NK-92 (cell line): ENCODE measurements around the gene FAM43A.

Source experiments
- DNase-seq: peaks from one replicate; lab custom pipeline; 2025; ENCODE audit not compliant: unreplicated experiment; lab: John Stamatoyannopoulos, UW

Gene FAM43A

DNA sequence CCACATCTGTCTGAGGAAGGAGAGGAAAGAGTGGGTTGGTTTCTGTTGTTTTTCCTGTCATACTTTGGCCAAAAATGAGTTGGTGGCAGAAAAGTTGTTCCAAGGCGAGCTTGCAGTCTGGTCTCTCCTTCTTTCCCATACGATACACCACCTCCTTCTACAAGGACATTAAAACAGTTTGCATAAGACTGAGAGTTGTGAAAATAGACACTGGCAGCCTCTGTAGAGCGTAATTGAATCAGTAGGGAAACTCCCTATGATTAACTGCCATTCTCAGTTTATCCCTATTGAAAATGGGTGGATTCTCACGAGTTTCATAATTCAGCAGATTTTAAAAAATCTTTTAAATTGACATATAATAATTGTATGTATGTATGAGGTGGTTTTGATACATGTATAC, 10.0 kb upstream of the FAM43A start:
- DNase-seq: no peak

DNA sequence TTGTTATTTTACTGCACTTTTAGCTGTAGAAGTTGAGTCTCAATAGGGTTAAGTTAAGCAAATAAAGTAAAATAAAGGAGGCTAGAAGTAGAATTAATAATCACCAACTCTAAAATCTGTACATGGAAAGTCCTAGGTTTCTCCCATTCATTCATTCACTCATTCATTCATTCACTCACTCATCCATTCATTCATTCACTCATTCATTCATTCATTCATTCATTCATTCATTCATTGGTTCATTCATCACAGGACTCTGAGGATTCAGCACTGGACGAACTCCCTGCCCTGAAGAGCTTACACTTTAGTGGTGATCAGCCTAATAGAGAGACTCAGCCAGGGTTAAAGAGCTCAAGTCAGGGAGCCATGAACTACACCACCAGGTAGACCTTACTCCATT, 9.2 kb upstream of the FAM43A start:
- DNase-seq: no peak

GRCh38 chr3:194680888-194681615, 4.6 kb upstream of the FAM43A start:
- no peak for DNase-seq

GRCh38 chr3:194682189-194682693, 3.4 kb upstream of the FAM43A start:
- no peak for DNase-seq

DNA sequence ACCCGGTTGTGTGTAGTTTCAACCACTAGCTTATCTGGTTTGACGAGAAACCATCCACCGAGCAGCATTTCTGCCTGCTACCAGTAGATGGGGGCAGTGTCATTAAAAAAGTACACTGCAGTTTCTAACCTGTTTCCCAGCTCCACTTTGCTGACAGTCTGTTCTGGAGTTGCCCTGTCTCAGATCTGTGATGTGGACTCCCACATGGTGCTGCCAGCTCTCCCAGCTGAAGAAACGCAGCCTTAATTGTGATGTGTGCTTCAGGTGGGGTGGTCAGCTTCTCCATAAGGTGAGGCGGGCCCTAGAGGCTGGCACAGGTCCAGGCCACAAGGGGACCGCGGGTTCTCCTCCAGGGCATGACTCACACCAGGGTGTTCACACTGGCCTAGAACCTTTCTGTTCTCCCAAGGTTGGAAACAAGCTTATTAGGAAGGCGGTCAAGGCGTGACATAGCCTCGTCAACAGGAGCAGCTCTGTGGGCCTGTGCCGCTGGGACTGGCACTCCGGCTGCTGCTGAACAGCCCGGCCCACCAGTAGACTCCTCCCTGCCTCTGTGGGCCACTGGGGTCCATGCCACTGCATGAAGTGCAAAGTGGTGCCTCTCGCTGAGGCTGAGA, 2.9 kb upstream of the FAM43A start:
- DNase-seq: peak; percentile 13

GRCh38 chr3:194683380-194683779, 2.3 kb upstream of the FAM43A start:
- no peak for DNase-seq

GRCh38 chr3:194685065-194685717, 492 bp upstream of the FAM43A start:
- no peak for DNase-seq

DNA sequence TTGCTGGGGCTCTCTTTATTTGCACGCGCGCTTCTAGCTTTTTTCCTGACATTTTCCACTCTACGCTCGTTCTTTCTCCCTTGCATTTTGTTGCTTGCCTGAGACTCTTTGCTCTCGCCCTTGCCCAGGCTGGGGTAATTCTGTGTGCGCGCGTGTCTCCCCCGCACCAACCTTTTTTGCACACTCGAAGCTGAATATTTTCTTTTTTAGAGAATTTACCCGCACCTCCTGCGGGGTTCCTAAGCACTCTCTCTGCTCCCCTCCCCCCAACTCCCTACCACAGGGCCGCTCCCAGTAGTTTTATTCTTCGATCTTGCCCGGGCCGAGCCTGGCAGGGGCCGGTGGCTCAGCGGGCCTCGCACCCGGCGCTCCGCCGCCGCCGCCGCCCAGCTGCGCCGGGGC, 732 bp downstream of the FAM43A start:
- DNase-seq: no peak

DNA sequence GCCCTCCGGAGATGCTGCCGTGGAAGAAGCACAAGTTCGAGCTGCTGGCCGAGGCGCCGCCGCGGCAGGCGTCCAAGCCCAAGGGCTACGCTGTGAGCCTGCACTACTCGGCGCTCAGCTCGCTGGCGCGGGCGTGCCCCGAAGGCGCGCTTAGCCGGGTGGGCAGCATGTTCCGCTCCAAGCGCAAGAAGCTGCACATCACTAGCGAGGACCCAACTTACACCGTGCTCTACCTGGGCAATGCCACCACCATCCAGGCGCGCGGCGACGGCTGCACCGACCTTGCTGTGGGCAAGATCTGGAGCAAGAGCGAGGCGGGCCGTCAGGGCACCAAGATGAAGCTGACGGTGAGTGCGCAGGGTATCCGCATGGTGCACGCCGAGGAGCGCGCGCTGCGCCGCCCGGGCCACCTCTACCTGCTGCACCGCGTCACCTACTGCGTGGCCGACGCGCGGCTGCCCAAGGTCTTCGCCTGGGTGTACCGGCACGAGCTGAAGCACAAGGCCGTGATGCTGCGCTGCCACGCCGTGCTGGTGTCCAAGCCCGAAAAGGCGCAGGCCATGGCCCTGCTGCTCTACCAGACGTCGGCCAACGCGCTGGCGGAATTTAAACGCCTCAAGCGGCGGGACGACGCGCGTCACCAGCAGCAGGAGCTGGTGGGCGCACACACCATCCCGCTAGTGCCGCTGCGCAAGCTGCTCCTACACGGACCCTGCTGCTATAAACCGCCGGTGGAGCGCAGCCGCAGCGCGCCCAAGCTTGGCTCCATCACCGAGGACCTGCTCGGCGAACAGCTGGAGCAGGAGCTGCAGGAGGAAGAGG, 1.3 kb downstream of the FAM43A start:
- DNase-seq: no peak

DNA sequence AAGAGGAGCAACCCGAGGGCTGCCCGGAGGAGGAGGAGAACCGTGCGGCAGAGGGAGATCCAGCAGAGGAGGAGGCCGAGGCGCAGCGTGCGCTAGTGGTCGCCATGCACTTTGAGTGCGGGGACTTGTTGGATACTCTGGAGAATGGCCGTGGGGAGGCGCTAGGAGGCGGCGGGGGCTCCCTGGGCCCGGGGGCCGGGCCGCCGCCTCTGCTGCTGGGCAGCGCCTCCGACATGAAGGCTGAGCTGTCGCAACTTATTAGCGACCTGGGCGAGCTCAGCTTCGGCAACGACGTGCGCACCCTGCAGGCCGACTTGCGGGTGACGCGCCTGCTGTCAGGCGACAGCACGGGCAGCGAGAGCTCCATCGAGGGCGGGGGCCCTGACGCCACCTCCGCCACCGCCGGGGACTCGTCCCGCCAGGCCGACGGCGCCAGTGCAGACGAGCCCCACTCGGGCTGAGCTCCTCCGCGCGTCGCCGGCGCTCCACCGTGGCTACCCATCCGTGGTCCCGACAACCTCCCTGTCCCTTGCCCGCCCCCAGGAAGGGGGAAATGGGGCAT, 2.0 kb downstream of the FAM43A start:
- DNase-seq: no peak

DNA sequence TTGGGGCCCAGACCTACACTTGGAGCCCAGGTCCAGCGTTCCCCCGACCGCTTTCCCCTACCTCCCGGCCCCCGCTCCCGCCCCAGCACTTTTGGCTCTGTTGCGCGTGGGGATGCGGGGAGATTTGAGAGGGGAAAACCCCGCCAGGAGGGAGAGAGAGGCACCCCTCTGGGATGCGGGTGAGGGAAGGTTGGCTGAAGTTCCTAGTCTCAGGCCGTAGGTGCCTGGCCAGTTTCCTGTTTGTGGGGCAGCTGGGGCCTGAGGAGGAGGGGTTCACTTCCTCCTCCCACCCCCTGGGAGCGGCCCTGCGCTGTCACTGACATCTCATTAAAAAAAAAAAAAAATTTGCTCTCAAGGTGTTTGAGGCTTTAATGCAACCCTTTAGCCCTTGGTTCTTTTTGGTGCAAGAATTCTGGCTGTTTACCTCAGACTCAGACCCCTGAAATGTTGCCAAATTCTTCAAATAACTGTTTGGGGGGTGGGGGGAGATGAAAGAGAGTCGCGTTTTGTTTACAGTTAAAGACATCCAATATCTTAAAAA, 2.6 kb downstream of the FAM43A start:
- DNase-seq: no peak

- no peak for DNase-seq
These were observed 3.3 kb downstream of the FAM43A start for GRCh38 chr3:194688946-194689345.

DNA sequence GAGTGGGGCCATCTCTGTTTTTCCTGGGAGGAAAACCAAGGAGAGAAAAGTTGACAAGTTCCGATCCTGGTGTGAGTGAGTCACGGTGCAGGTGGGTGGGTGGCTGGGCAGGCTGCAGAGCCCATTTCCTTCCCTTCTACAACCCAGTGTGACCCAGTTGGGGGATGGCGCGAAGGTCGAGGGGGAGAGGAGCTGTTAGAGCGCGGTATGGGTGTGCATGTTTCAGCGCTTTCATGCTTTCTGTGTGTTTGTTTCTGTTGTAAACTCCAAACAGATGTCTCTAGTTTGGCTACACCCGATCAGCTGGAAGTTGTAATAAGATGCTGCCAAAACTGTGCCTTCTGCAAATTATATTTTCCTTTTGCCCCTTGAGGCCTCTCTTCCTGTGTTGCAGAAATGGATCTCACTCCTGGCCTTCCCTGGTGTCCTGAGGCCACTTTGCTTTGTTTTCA, 3.8 kb downstream of the FAM43A start:
- no peak for DNase-seq

DNA sequence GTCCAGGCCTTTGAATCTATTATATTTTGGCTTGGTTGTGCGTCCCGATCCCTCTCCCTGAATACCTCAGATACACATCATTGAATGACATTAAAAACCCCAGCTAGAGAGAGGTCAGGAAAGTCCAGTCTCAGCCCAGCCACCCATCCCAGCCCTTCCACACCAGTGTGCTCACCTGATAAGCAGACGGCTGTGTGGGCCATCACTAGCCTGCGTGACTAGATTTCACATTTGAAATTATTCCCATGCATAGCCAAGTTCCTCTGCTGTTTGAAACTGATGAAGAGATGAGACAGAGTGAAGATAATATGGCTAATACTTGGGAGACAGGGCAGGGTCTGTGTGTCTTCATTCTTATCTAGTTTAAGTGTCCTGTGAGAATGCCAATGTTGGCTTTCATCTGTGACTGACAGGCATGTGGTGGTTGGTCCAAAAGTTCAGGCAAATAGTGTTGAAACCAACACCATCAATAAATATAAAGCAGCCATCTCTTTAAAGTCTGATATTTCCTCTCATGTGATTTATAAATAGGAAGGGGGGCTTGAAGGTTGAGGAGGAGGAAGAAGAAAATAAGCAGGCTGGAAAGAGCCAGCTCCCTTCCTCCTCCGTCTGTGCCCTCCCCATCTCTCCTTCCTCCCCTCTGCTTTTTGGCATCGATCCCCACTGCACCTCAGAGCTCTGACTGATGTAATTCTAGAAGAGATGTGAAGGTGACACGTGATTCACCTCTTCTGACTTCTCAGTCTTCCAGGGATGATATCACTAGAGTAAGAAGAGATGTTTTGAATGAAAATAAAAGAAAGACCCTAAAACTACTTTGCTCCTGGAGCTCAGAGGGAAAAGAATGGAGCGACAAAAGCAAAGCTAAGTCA, 5.1 kb downstream of the FAM43A start:
- DNase-seq: no peak

DNA sequence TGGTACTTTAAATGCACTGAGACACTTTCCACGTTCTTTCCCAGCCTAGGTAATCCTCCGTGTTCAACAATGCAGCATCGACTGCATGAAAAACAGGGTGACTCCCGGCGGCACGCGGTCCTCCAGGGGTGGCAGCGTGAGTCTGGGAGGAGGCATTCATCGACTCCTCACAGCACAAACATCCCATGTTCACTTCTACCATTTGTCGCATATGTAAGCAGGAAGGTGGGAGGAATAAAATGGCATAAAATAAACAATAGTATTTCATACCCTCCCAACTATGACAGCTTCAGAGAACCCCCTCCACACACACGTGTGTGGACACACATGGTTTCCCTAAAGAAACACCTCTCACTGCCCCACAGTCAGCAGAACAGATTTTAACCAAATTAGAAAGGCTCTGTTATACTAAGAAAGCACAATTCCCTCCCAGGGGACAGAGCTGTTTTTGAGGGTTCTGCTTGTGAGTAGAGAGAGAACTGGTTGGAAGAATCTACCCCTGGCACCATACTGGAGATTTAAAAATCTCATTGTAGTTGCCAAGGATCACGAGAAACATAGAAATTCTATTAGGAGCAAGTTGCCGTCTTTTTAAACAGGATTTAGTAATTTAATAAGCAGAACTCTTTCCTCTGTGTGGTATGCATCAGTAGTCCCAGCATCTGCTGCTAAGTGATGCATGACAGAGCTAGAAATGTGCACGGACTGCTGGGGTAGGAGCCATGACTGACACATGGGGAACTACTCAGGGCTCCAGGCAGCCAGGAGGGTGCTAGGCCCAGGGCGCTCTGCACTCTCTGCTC, 6.0 kb downstream of the FAM43A start:
- no peak for DNase-seq

DNA sequence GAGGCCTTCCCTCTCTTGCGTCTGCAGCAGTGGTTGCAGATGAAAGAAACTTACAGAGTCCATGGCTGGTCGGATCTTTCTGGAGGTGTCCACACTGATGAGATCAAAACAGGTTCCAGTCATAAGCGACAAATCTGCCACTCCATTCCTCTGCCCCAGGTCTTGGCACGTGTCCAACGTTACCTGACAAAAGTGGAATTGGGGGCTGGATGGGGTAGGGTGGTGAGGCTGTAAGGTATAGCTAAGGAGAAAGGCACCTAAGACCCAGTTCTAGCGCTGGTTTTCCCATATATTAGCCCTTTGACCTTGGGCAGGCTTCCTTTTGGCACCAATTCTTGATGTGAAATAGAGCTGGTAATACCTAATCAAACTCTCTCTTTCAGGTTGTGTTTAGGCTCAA, 11.0 kb downstream of the FAM43A start:
- DNase-seq: no peak

GRCh38 chr3:194702545-194702944, 16.9 kb downstream of the FAM43A start:
- no peak for DNase-seq

- DNase-seq: no peak
These were observed 19.5 kb downstream of the FAM43A start for GRCh38 chr3:194705227-194705626.

DNA sequence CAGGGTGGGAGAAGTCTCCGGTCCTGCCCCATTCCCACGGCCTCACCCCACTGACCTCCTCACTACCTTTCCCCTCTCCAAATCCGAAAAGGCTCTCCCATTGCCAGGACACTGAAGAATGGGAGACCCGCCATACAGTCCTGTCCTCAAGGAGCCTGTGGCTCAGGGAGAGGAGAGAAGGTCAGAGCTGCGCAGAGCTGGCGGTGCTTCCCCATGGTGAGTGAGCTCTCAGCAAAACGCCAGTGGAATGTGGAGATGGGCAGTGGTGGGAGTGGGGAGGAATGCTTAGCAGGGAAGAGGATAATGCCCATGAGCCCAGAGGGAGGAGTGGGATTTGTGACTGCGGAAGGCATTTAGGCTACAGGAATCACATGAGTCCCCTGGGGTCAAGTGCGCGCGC, 20.1 kb downstream of the FAM43A start:
- no peak for DNase-seq
